CD4-positive, alpha-beta T cell treated with Interleukin-10 for 1 hour (primary cell): ENCODE results near the gene KIF2A.

Experiments used
- DNase-seq: peaks from one replicate; pipeline ENCODE4 v3.0.0-alpha.2; 2020

KIF2A gene

GRCh38 chr5:62296998-62297397 lies 9.0 kb upstream of the KIF2A start:
- DNase-seq, result no peak

GRCh38 chr5:62298118-62298517 lies 7.9 kb upstream of the KIF2A start:
- no peak for DNase-seq

- no peak for DNase-seq
Observed at GRCh38 chr5:62299101-62299500, 6.9 kb upstream of the KIF2A start.

GRCh38 chr5:62299600-62299999 lies 6.4 kb upstream of the KIF2A start:
- DNase-seq, result peak; percentile 59

GRCh38 chr5:62305358-62305714 lies 670 bp upstream of the KIF2A start:
- no peak for DNase-seq

GRCh38 chr5:62306323-62306895 lies 403 bp downstream of the KIF2A start:
- DNase-seq, result no peak

GRCh38 chr5:62306896-62307689 lies 1.1 kb downstream of the KIF2A start:
- DNase-seq, result peak; percentile 63

- DNase-seq, result no peak
Observed at GRCh38 chr5:62308439-62308838, 2.4 kb downstream of the KIF2A start.

- DNase-seq, result no peak
Observed at GRCh38 chr5:62309107-62309506, 3.1 kb downstream of the KIF2A start.

GRCh38 chr5:62310426-62311143 lies 4.6 kb downstream of the KIF2A start:
- DNase-seq, result no peak

- DNase-seq, result no peak
Observed at GRCh38 chr5:62312036-62312435, 6.0 kb downstream of the KIF2A start.

GRCh38 chr5:62312674-62313073 lies 6.7 kb downstream of the KIF2A start:
- no peak for DNase-seq

- no peak for DNase-seq
Observed at GRCh38 chr5:62314213-62314830, 8.3 kb downstream of the KIF2A start.

- no peak for DNase-seq
Observed at GRCh38 chr5:62315376-62316175, 9.6 kb downstream of the KIF2A start.

GRCh38 chr5:62316176-62316502 lies 10.1 kb downstream of the KIF2A start:
- DNase-seq, result no peak

- no peak for DNase-seq
Observed at GRCh38 chr5:62317810-62318209, 11.8 kb downstream of the KIF2A start.

- no peak for DNase-seq
Observed at GRCh38 chr5:62322484-62322883, 16.5 kb downstream of the KIF2A start.

GRCh38 chr5:62326302-62326701 lies 20.3 kb downstream of the KIF2A start:
- no peak for DNase-seq

- DNase-seq, result no peak
Observed at GRCh38 chr5:62326702-62327101, 20.7 kb downstream of the KIF2A start.

- no peak for DNase-seq
Observed at GRCh38 chr5:62327138-62328053, 21.4 kb downstream of the KIF2A start.

- DNase-seq, result no peak
Observed at GRCh38 chr5:62328772-62329491, 22.9 kb downstream of the KIF2A start.
